CD14-positive monocyte (primary cell): ENCODE data around the gene DCAF8L2. TPM values are rescaled to one million over a fixed set of nuclear protein-coding genes. Genes with fewer than 3 reads are reported as not detected.

Experiments
- DNase-seq, 3 donors: peaks; one replicate each; pipeline ENCODE4 v3.0.0-alpha.2; 2011 to 2022
- H2AFZ ChIP-seq: 2 replicates; pipeline ENCODE4 v1.6.0; 2012; ENCODE audit warnings: mild to moderate bottlenecking, low read depth, low read length, inconsistent platforms; ENCODE audit not compliant: insufficient read depth, poor library complexity, severe bottlenecking
- H3K27ac ChIP-seq, 2 donors: 1 replicate in 1 of 2; 2 replicates in 1 of 2; pipeline ENCODE4 v1.5.1; 2012 to 2013; ENCODE audit warnings: low read length in 2 of 2, control low read depth in 1 of 2, inconsistent platforms in 1 of 2, low read depth in 1 of 2, mild to moderate bottlenecking in 1 of 2
- H3K27me3 ChIP-seq, 2 donors: one replicate each; pipeline versions ENCODE4 v1.6.0 to v1.6.1; 2011 to 2013; ENCODE audit warnings: low read length in 2 of 2; ENCODE audit not compliant: control insufficient read depth in 2 of 2, insufficient read depth in 2 of 2
- H3K36me3 ChIP-seq, 2 donors: replicated peaks in 1 of 2; 1 replicate in 1 of 2; 2 replicates in 1 of 2; pipeline versions ENCODE4 v1.5.1 to v1.6.1; 2012 to 2013; ENCODE audit warnings: low read length in 2 of 2, control low read depth in 1 of 2, inconsistent platforms in 1 of 2, mild to moderate bottlenecking in 1 of 2; ENCODE audit not compliant: insufficient read depth in 2 of 2, control insufficient read depth in 1 of 2
- H3K4me1 ChIP-seq, 2 donors: 1 replicate in 1 of 2; 2 replicates in 1 of 2; pipeline versions ENCODE4 v1.5.1 to v1.6.1; 2012 to 2013; ENCODE audit warnings: low read length in 2 of 2, control low read depth in 1 of 2, inconsistent platforms in 1 of 2, mild to moderate bottlenecking in 1 of 2, moderate library complexity in 1 of 2; ENCODE audit not compliant: insufficient read depth in 2 of 2, control insufficient read depth in 1 of 2
- H3K4me2 ChIP-seq: replicated peaks from 2 replicates; pipeline ENCODE3; 2012; ENCODE audit warnings: low read length, moderate library complexity, mild to moderate bottlenecking; ENCODE audit not compliant: poor library complexity, severe bottlenecking; ENCODE audit errors: extremely low read depth
- H3K4me3 ChIP-seq, 3 experiments: fragments of 200-600 bp in 1 of 3; sonication (generic) in 1 of 3; replicated peaks in 1 of 3; 1 replicate in 2 of 3; 2 replicates in 1 of 3; pipeline ENCODE4 v1.5.1; 2011 to 2013; ENCODE audit warnings: low read length in 3 of 3, mild to moderate bottlenecking in 3 of 3, control low read depth in 2 of 3, low read depth in 2 of 3, inconsistent platforms in 1 of 3, moderate library complexity in 1 of 3
- H3K79me2 ChIP-seq: 2 replicates; pipeline ENCODE4 v1.6.0; 2012; ENCODE audit warnings: mild to moderate bottlenecking, control low read depth, inconsistent platforms, low read length, moderate library complexity; ENCODE audit not compliant: insufficient read depth
- H3K9ac ChIP-seq: 2 replicates; pipeline ENCODE4 v1.6.0; 2017; ENCODE audit warnings: low read length, mild to moderate bottlenecking; ENCODE audit not compliant: insufficient read depth, poor library complexity, severe bottlenecking
- H3K9me3 ChIP-seq, 2 donors: replicated peaks in 1 of 2; 1 replicate in 1 of 2; 2 replicates in 1 of 2; pipeline versions ENCODE4 v1.5.1 to v1.6.1; 2012 to 2013; ENCODE audit warnings: low read length in 2 of 2, control low read depth in 1 of 2; ENCODE audit not compliant: control insufficient read depth in 1 of 2, insufficient read depth in 1 of 2
- H4K20me1 ChIP-seq: 2 replicates; pipeline ENCODE4 v1.6.0; 2012; ENCODE audit warnings: mild to moderate bottlenecking, low read length, control low read depth, moderate library complexity; ENCODE audit not compliant: insufficient read depth
- H3K27ac Mint-ChIP-seq, 7 donors: one replicate each; pipeline ENCODE4 v1.8.0; 2020; ENCODE audit warnings: mild to moderate bottlenecking in 7 of 7, mixed read lengths in 7 of 7, moderate library complexity in 6 of 7, inconsistent platforms in 2 of 7
- H3K27me3 Mint-ChIP-seq, 3 donors: one replicate each; pipeline ENCODE4 v1.8.0; 2021 to 2022; ENCODE audit warnings: low read depth in 3 of 3, mild to moderate bottlenecking in 3 of 3, mixed read lengths in 3 of 3, moderate library complexity in 3 of 3, inconsistent platforms in 1 of 3
- H3K36me3 Mint-ChIP-seq, 2 donors: one replicate each; pipeline ENCODE4 v1.8.0; 2020; ENCODE audit warnings: mixed read lengths in 2 of 2, inconsistent platforms in 1 of 2, mild to moderate bottlenecking in 1 of 2
- H3K4me1 Mint-ChIP-seq: one replicate; pipeline ENCODE4 v1.8.0; 2020; ENCODE audit warnings: mild to moderate bottlenecking, mixed read lengths
- H3K4me3 Mint-ChIP-seq, 2 donors: one replicate each; pipeline ENCODE4 v1.8.0; 2020; ENCODE audit warnings: mild to moderate bottlenecking in 2 of 2, mixed read lengths in 2 of 2, moderate library complexity in 1 of 2
- H3K9me3 Mint-ChIP-seq, 7 donors: one replicate each; pipeline ENCODE4 v1.8.0; 2020 to 2022; ENCODE audit warnings: mixed read lengths in 7 of 7, mild to moderate bottlenecking in 6 of 7, moderate library complexity in 6 of 7, inconsistent platforms in 2 of 7
- CTCF ChIP-seq: fragments of 200-600 bp; IDR thresholded peaks from one replicate; pipeline ENCODE4 v1.8.0; 2022; ENCODE audit warnings: antibody characterized with exemption, mild to moderate bottlenecking
- WGBS: methylation state at CpG from one replicate; pipeline ENCODE4 v1.1.5; 2013; ENCODE audit warnings: missing lambda C conversion rate; ENCODE audit not compliant: insufficient coverage; 5-methylcytosine and 5-hydroxymethylcytosine counted together
- intact Hi-C, 2 donors: fragments of 100-400 bp; cut with micrococcal nuclease; formaldehyde crosslinking; loops; one replicate each; pipeline versions ENCODE4 v1.15.0 to v1.15.1; 2023
- polyA plus RNA-seq, 3 donors: library from polyadenylated mRNA; depleted of rRNA in 1 of 3; unstranded in 2 of 3; stranded (reverse) in 1 of 3; fragments of 300-500 nt in 2 of 3; fragments of >200 nt in 1 of 3; fragmentation: Illumina TruSeq in 2 of 3; gene quantifications; 1 replicate in 2 of 3; 2 replicates in 1 of 3; pipeline ENCODE4 v1.2.3, GENCODE V29; 2012 to 2021

The DCAF8L2 gene
- polyA plus RNA-seq, 3 donors, result not detected

GRCh38 chrX:27583976-27584375, 6.2 kb upstream of the DCAF8L2 start:
- Mint-ChIP-seq H3K27ac (no peak overlapping the region), H3K9me3 (peaks cover 0 to 2% (median 0%) of the 10 kb centered on the region in 7 donors), H3K36me3 (no peaks in the 10 kb centered on the region), H3K4me1 (no peaks in the 10 kb centered on the region), H3K27me3 (no peaks in the 10 kb centered on the region), H3K4me3 (no peak overlapping the region)
- intact Hi-C loops, result no loop called here
- no peak overlapping the region for H3K4me2 ChIP-seq
- H3K79me2 ChIP-seq, result no peaks in the 10 kb centered on the region
- 88% methylated on average over 1 of the region's 1 CpG for WGBS
- H3K9me3 ChIP-seq, result no peaks in the 10 kb centered on the region
- H4K20me1 ChIP-seq, result no peaks in the 10 kb centered on the region
- H3K4me1 ChIP-seq, result no peaks in the 10 kb centered on the region
- H3K27ac ChIP-seq, result no peak overlapping the region
- no peak overlapping the region for H2AFZ ChIP-seq
- no peak for DNase-seq
- H3K4me3 ChIP-seq, result no peak overlapping the region
- TF ChIP-seq CTCF, result no peak
- no peak overlapping the region for H3K9ac ChIP-seq
- H3K36me3 ChIP-seq, result no peaks in the 10 kb centered on the region
- no peaks in the 10 kb centered on the region for H3K27me3 ChIP-seq

GRCh38 chrX:27591938-27592337, 1.8 kb downstream of the DCAF8L2 start:
- H3K27ac ChIP-seq, result no peak overlapping the region
- no peak for TF ChIP-seq CTCF
- H3K27me3 ChIP-seq, result no peaks in the 10 kb centered on the region
- H3K4me1 Mint-ChIP-seq, result no peaks in the 10 kb centered on the region
- no peaks in the 10 kb centered on the region for H3K36me3 Mint-ChIP-seq
- no peak for DNase-seq
- no peaks in the 10 kb centered on the region for H3K79me2 ChIP-seq
- H3K27ac Mint-ChIP-seq, result peak overlapping the region in 1 of 7 donors; percentile 24
- H3K9ac ChIP-seq, result no peak overlapping the region
- no peak overlapping the region for H3K4me3 ChIP-seq
- peaks cover 0 to 10% (median 0%) of the 10 kb centered on the region in 7 donors for H3K9me3 Mint-ChIP-seq
- no peaks in the 10 kb centered on the region for H3K9me3 ChIP-seq
- no peaks in the 10 kb centered on the region for H3K36me3 ChIP-seq
- intact Hi-C loops, result no loop called here
- WGBS, result no CpG with 5 or more reads among the region's 15 CpGs
- no peak overlapping the region for H3K4me2 ChIP-seq
- no peaks in the 10 kb centered on the region for H4K20me1 ChIP-seq
- no peaks in the 10 kb centered on the region for H3K4me1 ChIP-seq
- no peak overlapping the region for H2AFZ ChIP-seq
- H3K4me3 Mint-ChIP-seq, result no peak overlapping the region
- H3K27me3 Mint-ChIP-seq, result no peaks in the 10 kb centered on the region
